ENCODE data around the gene SECISBP2.

SECISBP2 gene

GRCh38 chr9:89381308-89381609, 63.0 kb downstream of the SECISBP2 start:
- Histone ChIP-seq H3K9me3 (replicated peaks in 1 of 11) (no peaks in the 10 kb centered on the region), H3K36me3 (peaks cover 13 to 76% (median 56%) of the 10 kb centered on the region in 11 experiments), H3K4me3 (0 out of 20 replicates have a peak overlapping the region, but pooled peaks of 1 of the 10 experiments have one; percentile 0), H3K4me1 (peaks cover 54 to 89% (median 78%) of the 10 kb centered on the region in 10 experiments), H3K27me3 (no peaks in the 10 kb centered on the region), H3K27ac (peak overlapping the region in 2 of 11 experiments; percentile 20 to 60; a peak in 3 of 22 replicates), H4K20me1 (peaks cover 0 to 53% (median 8%) of the 10 kb centered on the region in 11 experiments; a peak in 12 of 22 replicates), H3K9ac (peak overlapping the region in 2 of 11 experiments; percentile 13 to 22; a peak in 1 of 22 replicates), H3K4me2 (peak overlapping the region; percentile 82 to 96 (median 91))
- no peak for TF ChIP-seq Cebpa-rat (IDR thresholded peaks at IDR 0.05)

GRCh38 chr9:89382026-89382986, 64.0 kb downstream of the SECISBP2 start:
- Histone ChIP-seq H3K9ac (peak overlapping the region in 9 of 11 experiments; percentile 17 to 54 (median 35); a peak in 15 of 22 replicates), H3K4me3 (peak overlapping the region in 3 of 10 experiments; percentile 9 to 31 (median 16); a peak in 2 of 20 replicates), H3K27me3 (no peaks in the 10 kb centered on the region), H3K4me2 (peak overlapping the region; percentile 82 to 96 (median 91)), H3K9me3 (replicated peaks in 1 of 11) (no peaks in the 10 kb centered on the region), H3K36me3 (peaks cover 24 to 76% (median 58%) of the 10 kb centered on the region in 11 experiments), H3K27ac (peak overlapping the region in 10 of 11 experiments; percentile 8 to 69 (median 56); a peak in 16 of 22 replicates), H3K4me1 (peaks cover 50 to 86% (median 69%) of the 10 kb centered on the region in 10 experiments), H4K20me1 (peaks cover 0 to 53% (median 8%) of the 10 kb centered on the region in 11 experiments; a peak in 12 of 22 replicates)
- TF ChIP-seq Cebpa-rat (IDR thresholded peaks at IDR 0.05), result no peak

GRCh38 chr9:89383030-89383720, 64.9 kb downstream of the SECISBP2 start:
- Histone ChIP-seq H3K9me3 (replicated peaks in 1 of 11) (peaks cover 0 to 3% (median 0%) of the 10 kb centered on the region in 11 experiments; a peak in 5 of 22 replicates), H3K9ac (peak overlapping the region in 10 of 11 experiments; percentile 7 to 54 (median 34); a peak in 14 of 22 replicates), H3K4me1 (peaks cover 48 to 89% (median 73%) of the 10 kb centered on the region in 10 experiments), H4K20me1 (peaks cover 0 to 49% (median 8%) of the 10 kb centered on the region in 11 experiments; a peak in 12 of 22 replicates), H3K36me3 (peaks cover 28 to 76% (median 61%) of the 10 kb centered on the region in 11 experiments), H3K27ac (peak overlapping the region in 7 of 11 experiments; percentile 47 to 69 (median 60); a peak in 12 of 22 replicates), H3K4me3 (peak overlapping the region in 6 of 10 experiments; percentile 9 to 35 (median 16); a peak in 6 of 20 replicates), H3K27me3 (no peaks in the 10 kb centered on the region), H3K4me2 (peak overlapping the region; percentile 82 to 96 (median 91))
- no peak for TF ChIP-seq Cebpa-rat (IDR thresholded peaks at IDR 0.05)

- Histone ChIP-seq H3K9me3 (replicated peaks in 1 of 11) (peaks cover 0 to 9% (median 0%) of the 10 kb centered on the region in 11 experiments; a peak in 9 of 22 replicates), H3K4me1 (peaks cover 48 to 90% (median 79%) of the 10 kb centered on the region in 10 experiments), H3K4me3 (no peak overlapping the region), H3K36me3 (peaks cover 35 to 76% (median 61%) of the 10 kb centered on the region in 11 experiments), H3K27ac (peak overlapping the region in 4 of 11 experiments; percentile 60 to 65 (median 60); a peak in 6 of 22 replicates), H3K9ac (peak overlapping the region in 5 of 11 experiments; percentile 4 to 54 (median 32); a peak in 3 of 22 replicates), H4K20me1 (peaks cover 0 to 49% (median 8%) of the 10 kb centered on the region in 11 experiments; a peak in 12 of 22 replicates), H3K27me3 (no peaks in the 10 kb centered on the region), H3K4me2 (peak overlapping the region; percentile 82 to 96 (median 91))
- no peak for TF ChIP-seq Cebpa-rat (IDR thresholded peaks at IDR 0.05)
These were observed 65.5 kb downstream of the SECISBP2 start for GRCh38 chr9:89383721-89384300.

- no peak for TF ChIP-seq Cebpa-rat (IDR thresholded peaks at IDR 0.05)
- peaks cover 44 to 76% (median 64%) of the 10 kb centered on the region in 11 experiments for H3K36me3 ChIP-seq
- H3K9ac ChIP-seq, result no peak overlapping the region
- H3K4me2 ChIP-seq, result peak overlapping the region in 9 of 11 experiments; percentile 8 to 96 (median 32); a peak in 10 of 22 replicates
- peaks cover 0 to 11% (median 0%) of the 10 kb centered on the region in 11 experiments; a peak in 9 of 22 replicates for H3K9me3 ChIP-seq (replicated peaks in 1 of 11)
- peaks cover 0 to 49% (median 8%) of the 10 kb centered on the region in 11 experiments; a peak in 12 of 22 replicates for H4K20me1 ChIP-seq
- peak overlapping the region in 5 of 11 experiments; percentile 6 to 38 (median 35); a peak in 4 of 22 replicates for H3K27ac ChIP-seq
- peaks cover 48 to 90% (median 79%) of the 10 kb centered on the region in 10 experiments for H3K4me1 ChIP-seq
- H3K27me3 ChIP-seq, result no peaks in the 10 kb centered on the region
- H3K4me3 ChIP-seq, result no peak overlapping the region
These were observed 66.5 kb downstream of the SECISBP2 start for GRCh38 chr9:89384783-89385182.

GRCh38 chr9:89386206-89386605, 67.9 kb downstream of the SECISBP2 start:
- TF ChIP-seq Cebpa-rat (IDR thresholded peaks at IDR 0.05), result no peak
- H3K9me3 ChIP-seq (replicated peaks in 1 of 11), result peaks cover 0 to 11% (median 0%) of the 10 kb centered on the region in 11 experiments; a peak in 9 of 22 replicates
- no peak overlapping the region for H3K4me3 ChIP-seq
- H3K27ac ChIP-seq, result peak overlapping the region in 6 of 11 experiments; percentile 8 to 85 (median 81); a peak in 12 of 22 replicates
- H3K36me3 ChIP-seq, result peaks cover 59 to 83% (median 76%) of the 10 kb centered on the region in 11 experiments
- H3K27me3 ChIP-seq, result no peaks in the 10 kb centered on the region
- peaks cover 43 to 88% (median 75%) of the 10 kb centered on the region in 10 experiments for H3K4me1 ChIP-seq
- H4K20me1 ChIP-seq, result peaks cover 0 to 41% (median 5%) of the 10 kb centered on the region in 11 experiments; a peak in 12 of 22 replicates
- H3K4me2 ChIP-seq, result no peak overlapping the region
- H3K9ac ChIP-seq, result peak overlapping the region in 1 of 11 experiments; percentile 26; a peak in 1 of 22 replicates

- H3K36me3 ChIP-seq, result peaks cover 64 to 88% (median 80%) of the 10 kb centered on the region in 11 experiments
These were observed 68.5 kb downstream of the SECISBP2 start for GRCh38 chr9:89386797-89387196.

More at GRCh38 chr9:89386797-89387196, 68.5 kb downstream of the SECISBP2 start:
- peaks cover 0 to 35% (median 0%) of the 10 kb centered on the region in 11 experiments; a peak in 11 of 22 replicates for H4K20me1 ChIP-seq
- H3K9ac ChIP-seq, result peak overlapping the region in 2 of 11 experiments; percentile 5 to 26; a peak in 3 of 22 replicates
- H3K4me2 ChIP-seq, result peak overlapping the region in 2 of 11 experiments; percentile 60 to 71; a peak in 2 of 22 replicates
- no peak for TF ChIP-seq Cebpa-rat (IDR thresholded peaks at IDR 0.05)
- H3K27me3 ChIP-seq, result no peaks in the 10 kb centered on the region
- no peak overlapping the region for H3K4me3 ChIP-seq
- H3K27ac ChIP-seq, result peak overlapping the region in 8 of 11 experiments; percentile 61 to 85 (median 80); a peak in 14 of 22 replicates
- H3K9me3 ChIP-seq (replicated peaks in 1 of 11), result peaks cover 0 to 11% (median 0%) of the 10 kb centered on the region in 11 experiments; a peak in 9 of 22 replicates
- peaks cover 40 to 84% (median 69%) of the 10 kb centered on the region in 10 experiments for H3K4me1 ChIP-seq

All from BLaER1 treated with 17β-estradiol and CSF1 and Interleukin-3, amounts not matched to agents 10 nM and 100 nM (cell line).